H1 (cell line): ENCODE results near the gene ITGB5. TPM values are rescaled to one million over a fixed set of nuclear protein-coding genes. Genes with fewer than 3 reads are reported as not detected.

Experiments
- microRNA counts: library from miRNA; unstranded; fragments of <30 nt; microRNA quantifications from one replicate; lab custom pipeline; 2015
- microRNA-seq, 2 experiments: library from miRNA; unstranded; fragments of <30 nt; microRNA quantifications; one replicate each; pipeline versions ENCODE4 to v1.2.0, GENCODE V29; 2016 to 2020; ENCODE audit warnings: borderline microRNAs expressed in 2 of 2, borderline number of aligned reads in 2 of 2, borderline replicate concordance in 1 of 2
- polyA plus RNA-seq, 7 experiments: library from polyadenylated mRNA; depleted of rRNA in 3 of 7; stranded (reverse) in 5 of 7; unstranded in 2 of 7; fragments of >200 nt in 5 of 7; fragments of 200-250 nt in 2 of 7; gene quantifications; 1 replicate in 5 of 7; 2 replicates in 1 of 7; 4 replicates in 1 of 7; pipeline versions ENCODE4 v1.2.1 to v1.2.3, GENCODE V29; 2011 to 2013; ENCODE audit warnings: missing spikeins in 2 of 7, mixed read lengths in 2 of 7
- small RNA-seq: library from polyadenylated mRNA; stranded (forward); fragments of <200 nt; extraction: miRNeasy Mini kit (QIAGEN cat#:217004); gene quantifications from one replicate; pipeline ENCODE3, GENCODE V24; 2013; ENCODE audit not compliant: insufficient read depth
- total RNA-seq: library from RNA; stranded (reverse); fragmentation: NEBNext Ultra II Directional; extraction: Animal tissue kit (Norgen Biotek cat#: 25700); gene quantifications from 2 replicates; pipeline ENCODE4 v1.2.1, GENCODE V29; 2021

The ITGB5 gene
- total and polyA plus RNA-seq, 2 of the 8 experiments (the other 6 are each of a cell fraction or from before 2014, with no cell fraction given) = 101 to 268 TPM

MicroRNAs encoded within 50 kb of the gene (microRNA counts, 767-probe panel; counts per million panel counts)
- 879 counts per million, percentile 95 among the panel's probes with 10 or more counts for microRNA hsa-miR-544b (lab: Ali Mortazavi, UCI)

Small RNA genes within 50 kb of the gene (microRNA-seq; reads per million reads assigned to microRNA genes)
- 0.23 to 0.81 reads per million in 2 experiments for gene MIR544B

Small RNA genes within 50 kb of the gene (small RNA-seq; reads per million reads assigned to genes)
- 2.4 reads per million, percentile 26 among the genes with 10 or more reads in this experiment for gene MIR544B

Other genes starting within 250 kb of the ITGB5 start
- 55.8 and 59.0 TPM in 2 replicates for gene UMPS, start 156.9 kb downstream of the ITGB5 start, total RNA-seq
- gene UMPS, start 156.9 kb downstream of the ITGB5 start, polyA plus RNA-seq (2011; rRNA removed) = 21.4 and 32.8 TPM in 2 replicates
- not detected in 2 replicates for gene MUC13, start 47.4 kb upstream of the ITGB5 start, total RNA-seq
- gene MUC13, start 47.4 kb upstream of the ITGB5 start, polyA plus RNA-seq (2011; rRNA removed) = not detected in 2 replicates
- gene HEG1, start 168.6 kb upstream of the ITGB5 start, total RNA-seq = 9.7 and 13.1 TPM in 2 replicates
- 5.0 and 5.3 TPM in 2 replicates for gene HEG1, start 168.6 kb upstream of the ITGB5 start, polyA plus RNA-seq (2011; rRNA removed)